ENCODE data around the gene AOPEP.

The AOPEP gene

DNA sequence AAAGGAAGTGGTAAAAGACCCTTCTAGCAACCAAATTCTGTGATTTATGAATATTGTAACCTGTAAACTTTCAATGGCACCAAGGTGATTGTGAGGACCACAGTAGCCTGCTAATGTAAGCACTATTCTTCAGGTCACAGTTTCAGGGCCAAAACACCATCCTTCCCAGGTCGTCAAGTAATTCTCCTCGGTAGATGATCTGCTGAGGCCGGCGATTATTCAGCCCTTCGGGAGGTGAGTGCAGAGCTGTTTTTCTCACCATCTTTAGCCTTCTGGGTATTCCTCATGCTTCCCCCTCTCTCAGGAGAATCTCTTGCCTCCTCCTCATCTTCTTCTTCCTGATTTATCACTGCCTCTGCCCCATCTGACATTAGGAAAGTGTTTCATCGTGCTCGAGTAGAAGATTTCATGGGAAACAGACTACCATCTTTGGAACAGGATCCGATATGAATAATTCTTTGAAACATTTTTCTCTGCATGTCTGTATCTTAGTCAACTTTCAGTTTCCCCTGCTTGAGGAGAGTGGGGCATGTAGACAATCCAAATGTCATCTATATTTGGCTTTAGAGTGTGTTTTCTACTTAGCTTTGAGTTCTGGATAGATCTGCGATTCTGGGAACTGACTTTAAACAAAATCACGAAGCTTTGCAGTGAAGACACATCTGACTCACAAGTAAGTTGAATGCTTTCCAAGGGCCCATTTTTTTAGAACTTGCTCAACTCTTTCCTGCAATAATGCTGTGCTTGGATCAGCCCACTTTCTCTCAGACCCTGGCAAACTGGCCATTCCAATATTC lies 173.9 kb downstream of the AOPEP start:
- DNase-seq = no peak
- Histone ChIP-seq H3K9me3 (no peaks in the 10 kb centered on the region), H3K27ac (peak overlapping the region; percentile 78 to 88), H3K4me1 (peaks cover 0 to 58% (median 29%) of the 10 kb centered on the region in 4 donors), H3K27me3 (no peaks in the 10 kb centered on the region), H3K36me3 (no peaks in the 10 kb centered on the region), H3K4me3 (peak overlapping the region; percentile 27 to 32)
- intact Hi-C loops (cut with DNase I; ENCODE audit: low total_unique reads) = no loop called here
- TF ChIP-seq, protein P1, sequence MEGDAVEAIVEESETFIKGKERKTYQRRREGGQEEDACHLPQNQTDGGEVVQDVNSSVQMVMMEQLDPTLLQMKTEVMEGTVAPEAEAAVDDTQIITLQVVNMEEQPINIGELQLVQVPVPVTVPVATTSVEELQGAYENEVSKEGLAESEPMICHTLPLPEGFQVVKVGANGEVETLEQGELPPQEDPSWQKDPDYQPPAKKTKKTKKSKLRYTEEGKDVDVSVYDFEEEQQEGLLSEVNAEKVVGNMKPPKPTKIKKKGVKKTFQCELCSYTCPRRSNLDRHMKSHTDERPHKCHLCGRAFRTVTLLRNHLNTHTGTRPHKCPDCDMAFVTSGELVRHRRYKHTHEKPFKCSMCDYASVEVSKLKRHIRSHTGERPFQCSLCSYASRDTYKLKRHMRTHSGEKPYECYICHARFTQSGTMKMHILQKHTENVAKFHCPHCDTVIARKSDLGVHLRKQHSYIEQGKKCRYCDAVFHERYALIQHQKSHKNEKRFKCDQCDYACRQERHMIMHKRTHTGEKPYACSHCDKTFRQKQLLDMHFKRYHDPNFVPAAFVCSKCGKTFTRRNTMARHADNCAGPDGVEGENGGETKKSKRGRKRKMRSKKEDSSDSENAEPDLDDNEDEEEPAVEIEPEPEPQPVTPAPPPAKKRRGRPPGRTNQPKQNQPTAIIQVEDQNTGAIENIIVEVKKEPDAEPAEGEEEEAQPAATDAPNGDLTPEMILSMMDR (IDR thresholded peaks at IDR 0.05) = no peak

DNA sequence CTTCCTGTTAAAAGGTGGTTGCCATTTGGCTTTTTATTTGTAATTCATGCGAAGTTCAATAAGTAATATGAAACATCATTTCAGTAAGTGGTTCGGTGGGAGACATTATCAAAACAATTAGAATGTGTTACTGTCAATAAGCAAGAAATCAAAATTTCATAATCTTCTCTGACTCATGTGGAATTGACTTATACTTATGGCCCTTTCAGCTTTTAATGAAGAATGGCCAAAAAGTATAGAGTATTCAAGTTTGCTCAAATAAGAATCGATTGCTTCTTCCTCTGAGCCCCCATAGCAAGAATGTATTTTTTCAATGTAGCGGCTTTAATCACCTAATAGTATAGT lies 174.5 kb downstream of the AOPEP start:
- Histone ChIP-seq H3K4me1 (peaks cover 0 to 58% (median 29%) of the 10 kb centered on the region in 4 donors), H3K27ac (peak overlapping the region; percentile 78 to 88), H3K36me3 (no peaks in the 10 kb centered on the region), H3K4me3 (no peak overlapping the region), H3K27me3 (no peaks in the 10 kb centered on the region), H3K9me3 (no peaks in the 10 kb centered on the region)
- TF ChIP-seq, protein P1 (IDR thresholded peaks at IDR 0.05) = no peak
- intact Hi-C loops (cut with DNase I; ENCODE audit: low total_unique reads) = no loop called here
- no peak for DNase-seq

DNA sequence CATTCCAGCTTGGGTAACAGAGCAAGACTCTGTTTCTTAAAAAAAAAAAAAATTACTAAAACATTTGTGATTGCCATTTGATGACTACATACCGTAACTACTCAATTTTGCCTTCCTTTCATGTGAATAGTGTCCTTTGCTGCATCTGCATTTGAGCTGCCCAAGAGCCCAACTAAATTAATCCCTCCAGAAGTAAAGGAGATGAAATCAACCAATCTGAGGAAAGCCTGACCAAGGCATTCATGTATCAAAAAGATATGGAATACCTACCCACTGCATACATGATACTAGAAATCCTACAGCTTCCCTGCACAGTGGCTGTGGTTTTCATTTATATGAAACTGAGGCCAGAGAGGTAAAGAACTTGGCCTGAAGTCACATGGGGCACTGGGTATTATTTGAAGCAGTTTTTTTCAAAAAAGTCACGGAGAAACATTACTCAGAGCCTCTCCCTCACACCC lies 177.5 kb downstream of the AOPEP start:
- peak overlapping the region; percentile 27 to 88 for H3K27ac ChIP-seq
- no peaks in the 10 kb centered on the region for H3K36me3 ChIP-seq
- H3K4me1 ChIP-seq = peaks cover 0 to 71% (median 45%) of the 10 kb centered on the region in 4 donors
- TF ChIP-seq, protein P1 (IDR thresholded peaks at IDR 0.05) = no peak
- no peaks in the 10 kb centered on the region for H3K27me3 ChIP-seq
- no peaks in the 10 kb centered on the region for H3K9me3 ChIP-seq
- no peak for DNase-seq
- intact Hi-C loops (cut with DNase I; ENCODE audit: low total_unique reads) = no loop called here
- H3K4me3 ChIP-seq = no peak overlapping the region

DNA sequence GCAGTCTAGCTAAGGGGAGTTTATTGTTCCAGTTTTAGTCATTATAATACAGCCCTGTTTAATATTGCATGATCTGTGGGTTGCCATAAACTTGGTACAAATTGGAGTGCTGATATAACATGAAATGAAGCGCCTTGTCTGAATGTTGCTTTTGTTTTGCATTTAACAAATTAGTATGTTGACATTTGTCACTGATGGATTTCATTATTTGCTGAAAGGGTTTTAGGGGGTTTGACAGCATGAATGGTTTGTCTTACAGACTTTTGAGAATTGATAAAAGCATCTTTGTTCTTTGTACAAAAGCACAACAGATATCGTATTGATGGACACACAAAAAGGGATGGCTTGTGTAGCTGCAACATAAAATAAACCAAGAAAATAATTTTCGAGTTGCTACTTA lies 178.3 kb downstream of the AOPEP start:
- Histone ChIP-seq H3K9me3 (no peaks in the 10 kb centered on the region), H3K4me1 (peaks cover 0 to 74% (median 43%) of the 10 kb centered on the region in 4 donors), H3K4me3 (no peak overlapping the region), H3K27me3 (no peaks in the 10 kb centered on the region), H3K27ac (peak overlapping the region in 1 of 2 donors; percentile 88), H3K36me3 (no peaks in the 10 kb centered on the region)
- DNase-seq = no peak
- TF ChIP-seq, protein P1 (IDR thresholded peaks at IDR 0.05) = no peak
- intact Hi-C loops (cut with DNase I; ENCODE audit: low total_unique reads) = no loop called here

DNA sequence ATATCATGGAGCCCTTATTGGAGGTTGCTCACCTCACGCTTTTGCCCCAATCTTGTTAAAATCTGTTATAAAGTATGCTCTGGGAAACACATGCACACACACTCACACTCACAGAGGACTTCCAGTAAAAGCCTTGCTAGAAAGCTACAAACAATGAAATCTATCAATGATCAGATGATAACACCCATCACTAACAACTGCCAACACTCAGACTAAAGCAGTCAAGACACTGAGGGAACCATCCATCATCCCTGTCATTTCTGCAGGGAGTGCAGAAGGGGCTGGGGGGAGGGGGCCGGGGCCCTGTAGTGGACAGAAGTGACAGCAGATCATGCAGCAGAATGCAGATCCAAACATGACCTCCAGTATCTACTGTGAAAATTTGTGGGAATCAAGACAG lies 179.1 kb downstream of the AOPEP start:
- peaks cover 0 to 66% (median 37%) of the 10 kb centered on the region in 4 donors for H3K4me1 ChIP-seq

More for the DNA sequence above, 179.1 kb downstream of the AOPEP start:
- Histone ChIP-seq H3K9me3 (no peaks in the 10 kb centered on the region), H3K27me3 (no peaks in the 10 kb centered on the region), H3K4me3 (no peak overlapping the region), H3K27ac (no peak overlapping the region), H3K36me3 (no peaks in the 10 kb centered on the region)
- TF ChIP-seq, protein P1 (IDR thresholded peaks at IDR 0.05) = no peak
- intact Hi-C loops (cut with DNase I; ENCODE audit: low total_unique reads) = no loop called here
- no peak for DNase-seq

Measured in tibial artery (tissue), 4 donors.